HL-60 (cell line): ENCODE data around the gene BAIAP2.

Experiments
- DNase-seq, 2 experiments: peaks; one replicate each; pipeline ENCODE4 v3.0.0-alpha.2; 2010 to 2020; ENCODE audit warnings: low read depth in 1 of 2, low spot score in 1 of 2
- H3K27ac ChIP-seq: fragments of 250-450 bp; sonication (Bioruptor Pico); replicated peaks from 2 replicates; pipeline ENCODE4 v1.5.1; 2020; ENCODE audit warnings: mild to moderate bottlenecking, moderate library complexity
- H3K27me3 ChIP-seq: fragments of 250-450 bp; sonication (Bioruptor Pico); 2 replicates; pipeline ENCODE4 v1.5.1; 2021; ENCODE audit warnings: mild to moderate bottlenecking, moderate library complexity; ENCODE audit not compliant: insufficient read depth, poor library complexity, severe bottlenecking
- H3K4me3 ChIP-seq: replicated peaks from 2 replicates; pipeline ENCODE4 v1.5.1; 2011; ENCODE audit warnings: mild to moderate bottlenecking, control low read depth, low read length; ENCODE audit not compliant: insufficient read depth
- GABPA ChIP-seq: IDR thresholded peaks from 2 replicates; pipeline ENCODE4 v1.6.1; 2012; ENCODE audit warnings: low read depth
- POLR2AphosphoS5 ChIP-seq: IDR thresholded peaks from 2 replicates; pipeline ENCODE4 v1.6.1; 2012; ENCODE audit warnings: low read depth
- SPI1 ChIP-seq: IDR thresholded peaks from 2 replicates; pipeline ENCODE4 v1.6.1; 2012; ENCODE audit warnings: low read depth, mild to moderate bottlenecking, borderline replicate concordance
- TF ChIP-seq, protein P1 (sequence below): IDR thresholded peaks from 2 replicates; pipeline ENCODE4 v1.6.1; 2012; ENCODE audit warnings: low read depth; ENCODE audit not compliant: insufficient replicate concordance
- TF ChIP-seq, protein P2 (sequence below): IDR thresholded peaks from one replicate; pipeline ENCODE4 v1.5.1; 2011; ENCODE audit warnings: low read length, control low read depth, inconsistent platforms; ENCODE audit not compliant: insufficient read depth

Gene BAIAP2

DNA sequence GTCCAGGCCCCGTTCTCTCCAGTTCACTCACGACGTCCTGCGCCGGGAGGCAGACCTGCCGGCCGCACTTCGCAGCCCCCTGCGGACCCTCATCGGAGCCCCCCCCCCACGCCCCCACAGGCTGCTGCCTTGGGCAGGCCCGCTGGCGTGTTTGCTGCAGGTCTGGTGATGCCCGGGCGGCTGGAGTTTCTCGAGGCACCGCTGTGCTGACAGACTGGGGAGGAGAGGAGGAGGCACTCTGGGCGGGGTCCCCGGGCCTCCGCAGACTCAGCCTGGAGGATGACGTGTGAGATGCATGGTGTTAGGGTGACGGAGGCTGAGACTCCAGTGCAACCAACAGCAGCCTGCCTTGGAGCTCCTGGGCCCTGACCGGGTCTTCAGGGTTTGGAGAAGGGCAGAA, 24.1 kb downstream of the BAIAP2 start:
- DNase-seq, result no peak
- TF ChIP-seq POLR2AphosphoS5 (no peak), SPI1 (no peak), GABPA (no peak)
- TF ChIP-seq, protein P1, sequence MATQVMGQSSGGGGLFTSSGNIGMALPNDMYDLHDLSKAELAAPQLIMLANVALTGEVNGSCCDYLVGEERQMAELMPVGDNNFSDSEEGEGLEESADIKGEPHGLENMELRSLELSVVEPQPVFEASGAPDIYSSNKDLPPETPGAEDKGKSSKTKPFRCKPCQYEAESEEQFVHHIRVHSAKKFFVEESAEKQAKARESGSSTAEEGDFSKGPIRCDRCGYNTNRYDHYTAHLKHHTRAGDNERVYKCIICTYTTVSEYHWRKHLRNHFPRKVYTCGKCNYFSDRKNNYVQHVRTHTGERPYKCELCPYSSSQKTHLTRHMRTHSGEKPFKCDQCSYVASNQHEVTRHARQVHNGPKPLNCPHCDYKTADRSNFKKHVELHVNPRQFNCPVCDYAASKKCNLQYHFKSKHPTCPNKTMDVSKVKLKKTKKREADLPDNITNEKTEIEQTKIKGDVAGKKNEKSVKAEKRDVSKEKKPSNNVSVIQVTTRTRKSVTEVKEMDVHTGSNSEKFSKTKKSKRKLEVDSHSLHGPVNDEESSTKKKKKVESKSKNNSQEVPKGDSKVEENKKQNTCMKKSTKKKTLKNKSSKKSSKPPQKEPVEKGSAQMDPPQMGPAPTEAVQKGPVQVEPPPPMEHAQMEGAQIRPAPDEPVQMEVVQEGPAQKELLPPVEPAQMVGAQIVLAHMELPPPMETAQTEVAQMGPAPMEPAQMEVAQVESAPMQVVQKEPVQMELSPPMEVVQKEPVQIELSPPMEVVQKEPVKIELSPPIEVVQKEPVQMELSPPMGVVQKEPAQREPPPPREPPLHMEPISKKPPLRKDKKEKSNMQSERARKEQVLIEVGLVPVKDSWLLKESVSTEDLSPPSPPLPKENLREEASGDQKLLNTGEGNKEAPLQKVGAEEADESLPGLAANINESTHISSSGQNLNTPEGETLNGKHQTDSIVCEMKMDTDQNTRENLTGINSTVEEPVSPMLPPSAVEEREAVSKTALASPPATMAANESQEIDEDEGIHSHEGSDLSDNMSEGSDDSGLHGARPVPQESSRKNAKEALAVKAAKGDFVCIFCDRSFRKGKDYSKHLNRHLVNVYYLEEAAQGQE, result no peak
- TF ChIP-seq, protein P2, sequence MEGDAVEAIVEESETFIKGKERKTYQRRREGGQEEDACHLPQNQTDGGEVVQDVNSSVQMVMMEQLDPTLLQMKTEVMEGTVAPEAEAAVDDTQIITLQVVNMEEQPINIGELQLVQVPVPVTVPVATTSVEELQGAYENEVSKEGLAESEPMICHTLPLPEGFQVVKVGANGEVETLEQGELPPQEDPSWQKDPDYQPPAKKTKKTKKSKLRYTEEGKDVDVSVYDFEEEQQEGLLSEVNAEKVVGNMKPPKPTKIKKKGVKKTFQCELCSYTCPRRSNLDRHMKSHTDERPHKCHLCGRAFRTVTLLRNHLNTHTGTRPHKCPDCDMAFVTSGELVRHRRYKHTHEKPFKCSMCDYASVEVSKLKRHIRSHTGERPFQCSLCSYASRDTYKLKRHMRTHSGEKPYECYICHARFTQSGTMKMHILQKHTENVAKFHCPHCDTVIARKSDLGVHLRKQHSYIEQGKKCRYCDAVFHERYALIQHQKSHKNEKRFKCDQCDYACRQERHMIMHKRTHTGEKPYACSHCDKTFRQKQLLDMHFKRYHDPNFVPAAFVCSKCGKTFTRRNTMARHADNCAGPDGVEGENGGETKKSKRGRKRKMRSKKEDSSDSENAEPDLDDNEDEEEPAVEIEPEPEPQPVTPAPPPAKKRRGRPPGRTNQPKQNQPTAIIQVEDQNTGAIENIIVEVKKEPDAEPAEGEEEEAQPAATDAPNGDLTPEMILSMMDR, result no peak
- Histone ChIP-seq H3K27me3 (peaks cover 5% of the 10 kb centered on the region), H3K27ac (no peak overlapping the region), H3K4me3 (no peak overlapping the region)

DNA sequence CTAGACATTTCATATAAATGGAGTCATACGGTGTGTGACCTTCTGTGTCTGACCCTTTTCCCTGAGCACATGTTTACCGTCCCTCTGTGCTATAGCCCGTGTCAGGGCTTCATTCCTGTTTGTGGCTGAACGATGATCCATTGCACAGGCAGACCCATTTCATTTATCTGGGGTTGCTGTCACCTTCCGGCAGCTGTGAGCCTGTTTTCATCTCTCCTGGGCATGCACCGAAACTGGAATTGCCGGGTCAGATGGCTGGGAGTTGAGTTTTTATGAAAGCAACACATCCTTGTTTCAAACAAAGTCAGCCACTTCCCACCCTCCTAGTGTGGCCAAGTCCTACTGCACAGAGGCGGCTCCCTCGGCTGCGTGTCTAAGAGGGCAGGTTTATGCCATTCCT, 25.5 kb downstream of the BAIAP2 start:
- TF ChIP-seq POLR2AphosphoS5 (no peak), SPI1 (no peak), GABPA (no peak)
- TF ChIP-seq, protein P1, result no peak
- TF ChIP-seq, protein P2, result no peak
- no peak overlapping the region for H3K4me3 ChIP-seq
- H3K27ac ChIP-seq, result no peak overlapping the region
- H3K27me3 ChIP-seq, result peaks cover 3% of the 10 kb centered on the region
- DNase-seq, result no peak

DNA sequence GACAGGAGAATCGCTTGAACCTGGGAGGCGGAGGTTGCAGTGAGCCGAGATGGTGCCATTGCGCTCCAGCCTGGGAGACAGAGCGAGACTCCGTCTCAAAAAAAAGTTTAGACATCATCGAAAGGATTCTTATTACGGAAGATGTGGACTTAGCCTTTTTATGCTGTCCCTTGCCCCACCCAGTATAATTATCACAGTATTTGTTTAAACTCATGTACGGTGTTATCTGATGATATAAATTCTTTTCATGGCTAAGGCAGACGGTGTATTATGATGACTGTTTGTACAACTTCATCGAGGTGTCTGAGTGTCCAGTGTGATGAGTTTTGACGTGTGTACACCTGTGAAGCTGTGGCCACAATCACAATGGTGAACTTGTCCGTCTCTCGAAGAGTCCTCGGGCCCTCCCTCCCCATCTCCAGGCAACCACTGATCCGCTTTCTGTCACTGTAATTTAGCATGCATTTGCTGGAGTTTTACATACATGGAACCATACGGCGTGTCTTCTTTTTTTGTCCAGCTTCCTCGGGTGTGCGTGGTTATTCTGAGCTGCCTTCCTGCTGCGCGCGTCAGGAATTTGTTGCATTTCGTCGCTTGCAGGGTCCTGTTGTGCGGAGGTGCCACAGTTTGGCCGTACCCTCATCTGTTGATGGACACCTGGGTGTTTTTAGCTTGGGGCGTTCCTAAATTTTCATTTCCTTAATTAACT, 26.2 kb downstream of the BAIAP2 start:
- DNase-seq, result no peak
- Histone ChIP-seq H3K27ac (no peak overlapping the region), H3K27me3 (no peaks in the 10 kb centered on the region), H3K4me3 (no peak overlapping the region)
- TF ChIP-seq GABPA, result no peak

DNA sequence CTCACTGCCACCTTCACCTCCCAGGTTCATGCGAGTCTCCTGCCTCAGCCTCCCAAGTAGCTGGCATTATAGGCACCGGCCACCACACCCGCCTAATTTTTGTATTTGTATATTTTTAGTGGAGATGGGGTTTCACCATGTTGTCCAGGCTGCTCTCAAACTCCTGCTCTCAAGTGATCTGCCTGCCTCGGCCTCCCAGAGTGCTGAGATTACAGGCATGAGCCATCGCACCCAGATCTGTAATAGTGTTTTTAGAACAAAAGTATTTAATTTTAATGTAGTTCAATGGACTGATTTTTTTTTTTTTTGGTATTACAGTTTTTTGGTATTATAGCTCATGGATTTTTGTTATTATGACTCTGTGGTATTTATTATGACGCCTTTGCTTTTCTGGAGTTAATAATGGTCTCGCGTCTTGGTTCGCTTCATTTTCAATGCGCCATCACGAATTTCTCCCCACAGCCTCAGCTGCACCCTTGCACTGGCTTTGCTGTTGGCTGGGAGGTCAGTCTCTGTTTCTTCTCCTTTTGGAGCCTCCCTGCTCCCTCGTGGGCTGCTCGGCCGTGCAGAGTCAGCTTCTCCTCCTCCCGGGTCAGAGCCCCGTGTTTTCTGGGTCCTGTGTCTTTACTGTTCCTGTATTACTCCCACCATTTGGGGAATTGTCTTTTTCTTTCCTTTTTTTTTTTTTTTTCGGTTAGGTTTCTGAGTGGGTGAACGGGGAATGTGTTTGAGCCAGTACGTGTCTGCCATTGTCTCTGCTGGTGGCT, 27.2 kb downstream of the BAIAP2 start:
- no peaks in the 10 kb centered on the region for H3K27me3 ChIP-seq
- TF ChIP-seq POLR2AphosphoS5 (no peak), GABPA (no peak), SPI1 (no peak)
- TF ChIP-seq, protein P2, result no peak
- TF ChIP-seq, protein P1, result no peak
- DNase-seq, result no peak

More for the DNA sequence above, 27.2 kb downstream of the BAIAP2 start:
- Histone ChIP-seq H3K27ac (no peak overlapping the region), H3K4me3 (no peak overlapping the region)
